Naive B cell (primary cell): ENCODE results near the gene ZBTB12. TPM values are rescaled to one million over a fixed set of nuclear protein-coding genes. Genes with fewer than 3 reads are reported as not detected.
"Not testable (repeated sequence)": the region's sequence is repeated elsewhere in the genome, so short reads cannot be mapped to it uniquely, and the experiment has no call there.

Experiments
- ATAC-seq, 2 donors: fragments of 150-1000 bp; cut with Tn5 transposase; 2 replicates each; pipeline ENCODE4 v1.10.0; 2021; ENCODE audit warnings: low read depth in 2 of 2, mild to moderate bottlenecking in 2 of 2, moderate library complexity in 2 of 2
- DNase-seq: peaks from one replicate; pipeline ENCODE4 v3.0.0; 2022
- H3K27ac Mint-ChIP-seq, 6 donors: one replicate each; pipeline ENCODE4 v1.8.0; 2020 to 2022; ENCODE audit warnings: mild to moderate bottlenecking in 6 of 6, mixed read lengths in 6 of 6, moderate library complexity in 5 of 6, inconsistent platforms in 2 of 6
- H3K27me3 Mint-ChIP-seq, 3 donors: one replicate each; pipeline ENCODE4 v1.8.0; 2021 to 2022; ENCODE audit warnings: mixed read lengths in 3 of 3, mild to moderate bottlenecking in 1 of 3
- H3K36me3 Mint-ChIP-seq, 2 donors: one replicate each; pipeline ENCODE4 v1.8.0; 2020 to 2022; ENCODE audit warnings: mixed read lengths in 2 of 2, inconsistent platforms in 1 of 2, mild to moderate bottlenecking in 1 of 2
- H3K4me1 Mint-ChIP-seq, 3 donors: one replicate each; pipeline ENCODE4 v1.8.0; 2020 to 2022; ENCODE audit warnings: mixed read lengths in 3 of 3, inconsistent platforms in 1 of 3, mild to moderate bottlenecking in 1 of 3, moderate library complexity in 1 of 3
- H3K4me3 Mint-ChIP-seq, 8 donors: one replicate each; pipeline ENCODE4 v1.8.0; 2020 to 2022; ENCODE audit warnings: mild to moderate bottlenecking in 8 of 8, mixed read lengths in 8 of 8, moderate library complexity in 8 of 8, inconsistent platforms in 2 of 8
- H3K9me3 Mint-ChIP-seq, 7 donors: one replicate each; pipeline ENCODE4 v1.8.0; 2020 to 2022; ENCODE audit warnings: mixed read lengths in 7 of 7, mild to moderate bottlenecking in 5 of 7, inconsistent platforms in 2 of 7, moderate library complexity in 1 of 7
- polyA plus RNA-seq, 6 donors: library from polyadenylated mRNA; unstranded; fragments of 300-500 nt; fragmentation: Illumina TruSeq; gene quantifications; one replicate each; pipeline ENCODE4 v1.2.3, GENCODE V29; 2021; ENCODE audit warnings: low read depth in 6 of 6

The ZBTB12 gene
- polyA plus RNA-seq, 6 donors from 2014 or later, result 0.20 TPM; not detected in 5

DNA sequence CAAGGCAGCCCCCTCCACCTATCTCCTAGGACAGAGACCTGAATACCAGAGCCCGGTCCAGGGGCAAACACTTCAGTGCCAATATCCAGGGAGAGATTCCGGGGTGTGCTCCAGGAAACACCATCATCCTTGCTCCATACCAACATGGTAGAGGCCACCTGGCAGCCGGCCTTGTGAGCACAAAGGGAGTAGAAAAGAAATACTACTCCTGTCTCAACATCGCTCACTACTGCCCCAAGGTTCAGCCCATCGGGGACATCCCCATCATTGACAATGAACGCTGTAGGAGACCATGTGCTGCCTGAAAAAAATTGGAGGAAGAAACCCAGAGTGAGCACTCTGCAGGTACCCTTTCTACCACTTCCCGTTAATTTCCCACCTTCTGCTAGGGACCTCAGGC, 40.7 kb downstream of the ZBTB12 start:
- ATAC-seq (no peak), DNase-seq (no peak)
- peak overlapping the region in 2 of 6 donors; percentile 84 to 97 for H3K27ac Mint-ChIP-seq
- H3K27me3 Mint-ChIP-seq, result no peaks in the 10 kb centered on the region
- peak overlapping the region in 6 of 8 donors; percentile 47 to 97 (median 88) for H3K4me3 Mint-ChIP-seq
- no peaks in the 10 kb centered on the region for H3K9me3 Mint-ChIP-seq
- H3K36me3 Mint-ChIP-seq, result no peaks in the 10 kb centered on the region
- H3K4me1 Mint-ChIP-seq, result peaks cover 17 to 40% (median 18%) of the 10 kb centered on the region in 3 donors

DNA sequence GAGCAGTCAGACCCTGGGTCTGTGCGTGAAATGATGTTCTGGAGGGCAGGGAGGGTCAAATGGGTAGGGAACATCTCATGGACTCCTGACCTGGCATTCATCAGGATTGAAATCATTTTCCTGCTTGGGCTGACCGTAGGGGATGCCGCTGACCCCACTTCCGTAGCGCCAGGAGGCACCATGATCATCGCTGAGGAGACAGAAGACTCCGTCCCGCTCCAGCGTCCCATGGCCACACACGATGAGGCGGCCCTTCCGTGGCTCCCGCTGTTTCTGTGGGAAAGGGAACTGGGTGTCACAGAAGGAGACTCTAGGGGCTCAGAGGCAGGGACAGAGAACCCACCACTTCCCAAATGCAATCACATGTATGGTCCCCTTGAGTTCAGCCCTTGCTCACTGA, 41.5 kb downstream of the ZBTB12 start:
- Mint-ChIP-seq H3K4me1 (peaks cover 17 to 40% (median 18%) of the 10 kb centered on the region in 3 donors), H3K27ac (no peak overlapping the region), H3K36me3 (no peaks in the 10 kb centered on the region), H3K9me3 (no peaks in the 10 kb centered on the region), H3K27me3 (no peaks in the 10 kb centered on the region), H3K4me3 (peak overlapping the region in 2 of 8 donors; percentile 71 to 76)
- ATAC-seq, result no peak
- no peak for DNase-seq

DNA sequence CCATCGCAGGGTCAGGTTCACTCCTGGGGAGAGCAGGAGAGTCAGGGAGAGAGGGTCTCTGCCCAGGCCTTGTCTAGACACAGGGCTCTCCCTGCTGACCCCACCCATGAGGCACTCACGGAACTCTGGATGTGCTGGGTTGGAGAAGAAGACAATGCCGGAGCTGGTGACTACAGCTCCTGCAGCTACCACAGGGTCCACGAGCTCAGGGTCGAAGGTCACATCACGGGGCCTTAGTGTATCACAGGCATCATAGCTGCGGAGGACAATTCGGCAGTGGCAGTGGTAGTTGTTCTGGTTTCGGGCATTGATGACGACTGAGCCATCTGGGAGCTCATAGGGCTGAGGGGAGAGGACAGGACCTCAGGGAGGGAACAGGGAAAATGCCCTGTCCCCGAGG, 42.0 kb downstream of the ZBTB12 start:
- Mint-ChIP-seq H3K36me3 (no peaks in the 10 kb centered on the region), H3K4me3 (peak overlapping the region in 3 of 8 donors; percentile 61 to 76 (median 71)), H3K9me3 (no peaks in the 10 kb centered on the region), H3K4me1 (peaks cover 17 to 40% (median 18%) of the 10 kb centered on the region in 3 donors), H3K27me3 (no peaks in the 10 kb centered on the region), H3K27ac (no peak overlapping the region)
- DNase-seq (no peak), ATAC-seq (no peak)

DNA sequence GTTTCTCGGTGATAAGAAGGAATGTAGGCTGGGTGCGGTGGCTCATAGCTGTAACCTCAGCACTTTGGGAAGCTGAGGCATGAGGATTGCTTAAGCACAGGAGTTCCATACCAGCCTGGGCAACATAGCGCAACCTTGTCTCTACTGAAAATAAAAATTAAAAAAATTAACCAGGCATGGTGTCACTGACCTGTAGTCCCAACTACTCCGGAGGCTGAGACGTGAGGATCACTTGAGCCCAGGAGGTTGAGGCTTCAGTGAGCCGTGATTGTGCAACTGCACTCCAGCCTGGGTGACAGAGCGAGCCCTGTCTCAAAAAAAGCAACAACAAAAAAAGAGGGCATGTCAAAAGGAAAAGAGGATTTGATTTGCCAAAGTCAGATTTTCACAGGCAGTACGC, 43.2 kb downstream of the ZBTB12 start:
- DNase-seq, result no peak
- ATAC-seq, result no peak
- H3K4me1 Mint-ChIP-seq, result peaks cover 17 to 30% (median 18%) of the 10 kb centered on the region in 3 donors
- no peaks in the 10 kb centered on the region for H3K36me3 Mint-ChIP-seq
- no peak overlapping the region for H3K27ac Mint-ChIP-seq
- peak overlapping the region in 1 of 8 donors; percentile 33 for H3K4me3 Mint-ChIP-seq
- H3K27me3 Mint-ChIP-seq, result no peaks in the 10 kb centered on the region
- no peaks in the 10 kb centered on the region for H3K9me3 Mint-ChIP-seq

DNA sequence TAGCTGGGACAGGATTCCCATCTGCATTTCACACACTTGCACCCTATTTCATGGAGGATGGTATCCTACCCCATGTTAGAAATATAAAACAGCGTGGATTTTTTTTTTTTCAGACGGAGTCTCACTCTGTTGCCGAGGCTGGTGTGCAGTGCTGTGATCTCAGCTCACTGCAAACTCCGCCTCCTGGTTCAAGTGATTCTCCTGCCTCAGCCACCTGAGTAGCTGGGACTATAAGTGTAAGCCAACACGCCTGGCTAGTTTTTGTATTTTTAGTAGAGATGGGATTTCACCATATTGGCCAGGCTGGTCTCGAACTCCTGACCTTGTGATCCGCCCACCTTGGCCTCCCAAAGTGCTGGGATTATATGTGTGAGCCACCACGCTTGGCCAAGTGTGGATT, 44.1 kb downstream of the ZBTB12 start:
- not testable (repeated sequence) for ATAC-seq, H3K27ac Mint-ChIP-seq, DNase-seq, H3K27me3 Mint-ChIP-seq, H3K36me3 Mint-ChIP-seq, H3K4me3 Mint-ChIP-seq, H3K9me3 Mint-ChIP-seq
- H3K4me1 Mint-ChIP-seq, result peaks cover 14 to 21% (median 15%) of the 10 kb centered on the region in 3 donors

DNA sequence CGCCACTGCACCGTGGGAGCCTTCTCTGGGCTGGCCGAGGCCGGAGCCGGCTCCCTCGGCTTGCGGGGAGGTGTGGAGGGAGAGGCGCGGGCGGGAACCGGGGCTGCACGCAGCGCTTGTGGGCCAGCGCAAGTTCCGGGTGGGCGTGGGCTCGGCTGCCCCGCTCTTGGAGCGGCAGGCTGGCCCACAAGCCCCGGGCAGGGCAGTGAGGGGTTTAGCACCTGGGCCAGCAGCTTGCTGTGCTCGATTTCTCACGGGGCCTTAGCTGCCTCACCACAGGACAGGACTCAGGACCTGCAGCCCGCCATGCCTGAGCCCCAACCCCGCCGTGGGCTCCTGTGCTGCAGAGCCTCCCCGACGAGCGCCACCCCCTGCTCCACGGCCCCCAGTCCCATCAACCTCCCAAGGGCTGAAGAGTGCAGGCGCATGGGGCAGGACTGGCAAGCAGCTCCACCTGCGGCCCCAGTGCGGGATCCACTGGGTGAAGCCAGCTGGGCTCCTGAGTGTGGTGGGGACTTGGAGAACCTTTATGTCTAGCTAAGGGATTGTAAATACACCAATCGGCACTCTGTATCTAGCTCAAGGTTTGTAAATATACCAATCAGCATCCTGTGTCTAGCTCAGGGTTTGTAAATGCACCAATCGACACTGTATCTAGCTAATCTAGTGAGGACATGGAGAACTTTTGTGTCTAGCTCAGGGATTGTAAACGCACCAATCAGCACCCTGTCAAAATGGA, 49.7 kb downstream of the ZBTB12 start:
- not testable (repeated sequence) for H3K27me3 Mint-ChIP-seq, H3K4me3 Mint-ChIP-seq

DNA sequence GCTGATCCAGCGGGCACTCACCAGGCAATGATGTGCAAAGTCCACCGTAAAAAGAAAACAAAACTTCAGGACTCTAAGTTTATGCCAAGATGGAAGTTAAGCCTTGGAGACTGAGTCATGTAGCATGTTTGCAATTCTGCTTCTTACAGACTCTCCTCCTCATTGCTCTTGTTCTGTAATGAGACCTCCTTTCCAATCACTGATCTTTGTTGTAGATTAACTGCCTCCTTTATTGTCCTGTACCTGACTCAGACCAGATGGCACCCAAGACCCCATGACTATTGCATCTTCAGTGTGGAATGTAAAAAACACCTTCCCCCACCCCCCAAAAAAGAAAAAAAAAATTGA, 50.4 kb downstream of the ZBTB12 start:
- DNase-seq (no peak), ATAC-seq (no peak)
- Mint-ChIP-seq H3K4me1 (no peaks in the 10 kb centered on the region), H3K36me3 (no peaks in the 10 kb centered on the region), H3K9me3 (no peaks in the 10 kb centered on the region), H3K27ac (no peak overlapping the region), H3K4me3 (no peak overlapping the region), H3K27me3 (no peaks in the 10 kb centered on the region)

More for the DNA sequence above, 49.7 kb downstream of the ZBTB12 start:
- not testable (repeated sequence) for H3K9me3 Mint-ChIP-seq, ATAC-seq, DNase-seq, H3K27ac Mint-ChIP-seq, H3K4me1 Mint-ChIP-seq, H3K36me3 Mint-ChIP-seq

DNA sequence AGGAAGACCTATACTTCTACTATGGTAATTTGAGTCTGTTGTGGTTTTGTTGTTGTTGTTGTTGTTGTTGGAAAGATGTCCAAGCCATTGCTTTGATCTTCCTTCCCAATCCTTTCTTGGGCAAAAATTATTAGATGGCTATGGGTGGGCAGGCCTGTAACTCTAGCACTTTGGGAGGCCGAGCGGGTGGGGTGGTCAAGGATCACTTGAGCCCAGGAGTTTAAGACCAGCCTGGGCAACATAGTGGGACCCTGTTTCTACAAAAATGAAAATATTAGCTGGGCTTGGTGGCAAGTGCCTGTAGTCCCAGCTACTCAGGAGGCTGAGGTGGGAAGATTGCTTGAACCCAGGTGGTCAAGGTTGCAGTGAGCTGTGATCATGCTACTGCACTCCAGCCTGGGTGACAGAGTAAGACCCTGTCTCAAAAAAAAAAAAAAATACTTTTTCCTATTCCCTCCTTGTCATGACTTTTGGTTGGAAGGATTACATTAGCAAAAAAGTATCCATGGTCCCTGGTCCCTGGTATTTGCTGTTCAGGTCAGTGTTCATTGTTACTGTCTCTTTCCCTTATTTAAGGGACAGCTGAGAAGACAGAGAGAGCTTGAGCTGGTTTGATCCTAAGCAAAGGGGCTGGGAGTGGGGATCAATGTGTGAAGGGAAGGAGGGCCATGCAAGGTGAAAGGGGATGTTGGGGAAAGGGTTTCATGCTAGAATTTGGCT, 51.0 kb downstream of the ZBTB12 start:
- Mint-ChIP-seq H3K36me3 (no peaks in the 10 kb centered on the region), H3K27me3 (no peaks in the 10 kb centered on the region), H3K27ac (peak overlapping the region in 1 of 6 donors; percentile 14), H3K4me3 (no peak overlapping the region), H3K9me3 (no peaks in the 10 kb centered on the region), H3K4me1 (no peaks in the 10 kb centered on the region)
- DNase-seq, result no peak
- ATAC-seq, result no peak

Other genes starting within 250 kb of the ZBTB12 start
- gene BAG6, start 249.4 kb downstream of the ZBTB12 start, polyA plus RNA-seq, result 10 to 100 TPM; 20.1 to 27.0 (median 24.2) TPM
- 10 to 100 TPM in 4 of 6 donors, 1 to 10 TPM in 2; 7.6 to 19.6 (median 13.7) TPM for gene APOM, start 246.2 kb downstream of the ZBTB12 start, polyA plus RNA-seq
- 10 to 100 TPM; 16.8 to 39.9 (median 28.4) TPM for gene C6orf47, start 241.3 kb downstream of the ZBTB12 start, polyA plus RNA-seq
- gene GPANK1, start 237.1 kb downstream of the ZBTB12 start, polyA plus RNA-seq, result 10 to 100 TPM; 18.5 to 27.8 (median 23.5) TPM
- 100 to 1,000 TPM; 279 to 299 (median 286) TPM for gene CSNK2B, start 236.0 kb downstream of the ZBTB12 start, polyA plus RNA-seq
- gene LY6G5B, start 232.1 kb downstream of the ZBTB12 start, polyA plus RNA-seq, result under 1 TPM in 3 of 6 donors, not detected in 3; 0.23 to 0.87 (median 0.50) TPM
- gene LY6G5C, start 221.0 kb downstream of the ZBTB12 start, polyA plus RNA-seq, result 1 to 10 TPM in 1 of 6 donors, under 1 TPM in 3, not detected in 2; 0.48 to 1.6 (median 0.92) TPM
- gene ABHD16A, start 198.8 kb downstream of the ZBTB12 start, polyA plus RNA-seq, result 10 to 100 TPM; 27.3 to 45.3 (median 33.4) TPM
- 1 to 10 TPM in 1 of 6 donors, under 1 TPM in 2, not detected in 3; 0.60 to 1.8 (median 0.75) TPM for gene LY6G6F, start 195.2 kb downstream of the ZBTB12 start, polyA plus RNA-seq
- not detected for gene LY6G6D, start 186.7 kb downstream of the ZBTB12 start, polyA plus RNA-seq
- gene LY6G6C, start 180.3 kb downstream of the ZBTB12 start, polyA plus RNA-seq, result not detected
- gene MPIG6B, start 178.7 kb downstream of the ZBTB12 start, polyA plus RNA-seq, result 1 to 10 TPM in 5 of 6 donors, not detected in 1; 3.0 to 5.1 (median 3.7) TPM
- 10 to 100 TPM; 57.1 to 87.6 (median 82.1) TPM for gene DDAH2, start 172.8 kb downstream of the ZBTB12 start, polyA plus RNA-seq
- 100 to 1,000 TPM; 536 to 743 (median 628) TPM for gene CLIC1, start 165.6 kb downstream of the ZBTB12 start, polyA plus RNA-seq
- gene MSH5, start 162.1 kb downstream of the ZBTB12 start, polyA plus RNA-seq, result 1 to 10 TPM in 5 of 6 donors, not detected in 1; 1.9 to 9.3 (median 2.6) TPM
- under 1 TPM in 1 of 6 donors, not detected in 5; 0.96 TPM for gene SAPCD1, start 139.4 kb downstream of the ZBTB12 start, polyA plus RNA-seq
- under 1 TPM in 2 of 6 donors, not detected in 4; 0.13 to 0.29 TPM for gene VWA7, start 124.8 kb downstream of the ZBTB12 start, polyA plus RNA-seq
- 10 to 100 TPM; 42.2 to 70.6 (median 50.3) TPM for gene VARS1, start 106.3 kb downstream of the ZBTB12 start, polyA plus RNA-seq
- 100 to 1,000 TPM in 1 of 6 donors, 10 to 100 TPM in 5; 75.4 to 107 (median 92.4) TPM for gene LSM2, start 95.1 kb downstream of the ZBTB12 start, polyA plus RNA-seq
- gene HSPA1L, start 86.8 kb downstream of the ZBTB12 start, polyA plus RNA-seq, result 1 to 10 TPM in 1 of 6 donors, under 1 TPM in 4, not detected in 1; 0.45 to 1.4 (median 0.71) TPM
- 10 to 100 TPM in 2 of 6 donors, 1 to 10 TPM in 3, under 1 TPM in 1; 0.23 to 12.1 (median 7.9) TPM for gene HSPA1A, start 86.5 kb downstream of the ZBTB12 start, polyA plus RNA-seq
- gene HSPA1B, start 74.3 kb downstream of the ZBTB12 start, polyA plus RNA-seq, result 1 to 10 TPM; 1.1 to 2.8 (median 1.8) TPM
- 10 to 100 TPM; 10.9 to 19.5 (median 18.2) TPM for gene NEU1, start 39.3 kb downstream of the ZBTB12 start, polyA plus RNA-seq
- not detected for gene SLC44A4, start 23.1 kb downstream of the ZBTB12 start, polyA plus RNA-seq
- 10 to 100 TPM; 29.9 to 50.7 (median 35.9) TPM for gene EHMT2, start 4.4 kb downstream of the ZBTB12 start, polyA plus RNA-seq
- gene C2, start 25.6 kb upstream of the ZBTB12 start, polyA plus RNA-seq, result under 1 TPM in 1 of 6 donors, not detected in 5; 0.31 TPM
- 1 to 10 TPM in 3 of 6 donors, under 1 TPM in 1, not detected in 2; 0.68 to 1.6 (median 1.1) TPM for gene CFB, start 44.0 kb upstream of the ZBTB12 start, polyA plus RNA-seq
- 100 to 1,000 TPM in 1 of 6 donors, 10 to 100 TPM in 5; 59.1 to 104 (median 65.3) TPM for gene NELFE, start 56.9 kb upstream of the ZBTB12 start, polyA plus RNA-seq
- 10 to 100 TPM; 10.7 to 21.0 (median 18.1) TPM for gene SKIC2, start 57.1 kb upstream of the ZBTB12 start, polyA plus RNA-seq
- 10 to 100 TPM; 15.5 to 24.0 (median 20.5) TPM for gene DXO, start 70.1 kb upstream of the ZBTB12 start, polyA plus RNA-seq
- gene C4A, start 80.0 kb upstream of the ZBTB12 start, polyA plus RNA-seq, result under 1 TPM in 3 of 6 donors, not detected in 3; 0.27 to 0.54 (median 0.29) TPM
- 1 to 10 TPM in 1 of 6 donors, under 1 TPM in 1, not detected in 4; 0.60 to 1.0 TPM for gene C4B, start 112.7 kb upstream of the ZBTB12 start, polyA plus RNA-seq
- not detected for gene CYP21A2, start 136.3 kb upstream of the ZBTB12 start, polyA plus RNA-seq
- gene TNXB, start 207.3 kb upstream of the ZBTB12 start, polyA plus RNA-seq, result under 1 TPM in 2 of 6 donors, not detected in 4; 0.23 to 0.44 TPM
- 10 to 100 TPM; 25.7 to 35.0 (median 32.4) TPM for gene ATF6B, start 226.2 kb upstream of the ZBTB12 start, polyA plus RNA-seq
- 1 to 10 TPM in 5 of 6 donors, not detected in 1; 1.0 to 3.4 (median 1.6) TPM for gene FKBPL, start 228.2 kb upstream of the ZBTB12 start, polyA plus RNA-seq
- not detected for gene PRRT1, start 249.9 kb upstream of the ZBTB12 start, polyA plus RNA-seq